Liver (tissue), 9 donors: Measurements from ENCODE around the gene GRID1. TPM values are rescaled to one million over a fixed set of nuclear protein-coding genes. Genes with fewer than 3 reads are reported as not detected.

ENCODE experiments used
- DNase-seq: peaks from one replicate; pipeline ENCODE4 v3.0.0-alpha.2; 2017; ENCODE audit warnings: low spot score
- H3K27ac ChIP-seq, 2 donors: one replicate each; pipeline ENCODE4 v1.7.0; 2013; ENCODE audit warnings: inconsistent platforms in 2 of 2, low read length in 2 of 2, control low read depth in 1 of 2, low read depth in 1 of 2, mild to moderate bottlenecking in 1 of 2
- H3K27me3 ChIP-seq, 4 donors: one replicate each; pipeline versions ENCODE4 v1.6.1 to v1.7.0; 2013; ENCODE audit warnings: low read length in 3 of 4, inconsistent platforms in 1 of 4, mild to moderate bottlenecking in 1 of 4, moderate library complexity in 1 of 4; ENCODE audit not compliant: control insufficient read depth in 4 of 4, insufficient read depth in 4 of 4
- H3K36me3 ChIP-seq, 4 donors: one replicate each; pipeline versions ENCODE4 v1.6.1 to v1.7.0; 2013; ENCODE audit warnings: low read length in 3 of 4, mild to moderate bottlenecking in 3 of 4, low read depth in 1 of 4, moderate library complexity in 1 of 4; ENCODE audit not compliant: control insufficient read depth in 4 of 4, insufficient read depth in 3 of 4
- H3K4me1 ChIP-seq, 4 donors: one replicate each; pipeline versions ENCODE4 v1.6.1 to v1.7.0; 2013; ENCODE audit warnings: low read length in 3 of 4, mild to moderate bottlenecking in 3 of 4, moderate library complexity in 1 of 4; ENCODE audit not compliant: control insufficient read depth in 4 of 4, insufficient read depth in 4 of 4
- H3K4me3 ChIP-seq, 3 donors: one replicate each; pipeline versions ENCODE4 v1.6.1 to v1.7.0; 2013; ENCODE audit warnings: low read length in 3 of 3, control low read depth in 1 of 3, low read depth in 1 of 3, mild to moderate bottlenecking in 1 of 3
- H3K9ac ChIP-seq, 2 donors: one replicate each; pipeline ENCODE4 v1.7.0; 2013; ENCODE audit warnings: low read length in 2 of 2, mild to moderate bottlenecking in 2 of 2, moderate library complexity in 2 of 2, control low read depth in 1 of 2, low read depth in 1 of 2
- H3K9me3 ChIP-seq, 4 donors: one replicate each; pipeline versions ENCODE4 v1.6.1 to v1.7.0; 2013; ENCODE audit warnings: low read length in 3 of 4; ENCODE audit not compliant: control insufficient read depth in 4 of 4
- EGR1 ChIP-seq, 2 donors: IDR thresholded peaks; 2 replicates each; pipeline ENCODE4 v1.6.1; 2016 to 2018; ENCODE audit warnings: antibody characterized with exemption in 2 of 2, low read depth in 2 of 2
- FOXA1 ChIP-seq: IDR thresholded peaks from 2 replicates; pipeline ENCODE4 v1.6.1; 2016; ENCODE audit warnings: antibody characterized with exemption
- FOXA2 ChIP-seq: IDR thresholded peaks from 2 replicates; pipeline ENCODE4 v1.6.1; 2016; ENCODE audit warnings: antibody characterized with exemption
- GABPA ChIP-seq, 2 donors: IDR thresholded peaks in 1 of 2; conservative IDR thresholded peaks in 1 of 2; 2 replicates each; pipeline ENCODE4 v1.6.1; 2016; ENCODE audit warnings: antibody characterized with exemption in 2 of 2, mild to moderate bottlenecking in 1 of 2, moderate library complexity in 1 of 2
- HNF4A ChIP-seq, 2 donors: conservative IDR thresholded peaks; 2 replicates each; pipeline ENCODE4 v1.6.1; 2016; ENCODE audit warnings: antibody characterized with exemption in 2 of 2, mild to moderate bottlenecking in 2 of 2
- HNF4G ChIP-seq: IDR thresholded peaks from 2 replicates; pipeline ENCODE4 v1.6.1; 2016; ENCODE audit warnings: antibody characterized with exemption
- JUND ChIP-seq, 2 donors: IDR thresholded peaks; 2 replicates each; pipeline ENCODE4 v1.6.1; 2016; ENCODE audit warnings: antibody characterized with exemption in 2 of 2
- MAX ChIP-seq: IDR thresholded peaks from 2 replicates; pipeline ENCODE4 v1.6.1; 2016; ENCODE audit warnings: antibody characterized with exemption
- NR2F2 ChIP-seq: IDR thresholded peaks from 2 replicates; pipeline ENCODE4 v1.6.1; 2016; ENCODE audit warnings: antibody characterized with exemption
- RAD21 ChIP-seq, 2 donors: IDR thresholded peaks; 2 replicates each; pipeline ENCODE4 v1.6.1; 2016; ENCODE audit warnings: antibody characterized with exemption in 2 of 2, mild to moderate bottlenecking in 2 of 2
- REST ChIP-seq: IDR thresholded peaks from 2 replicates; pipeline ENCODE4 v1.6.1; 2016; ENCODE audit warnings: antibody characterized with exemption, mild to moderate bottlenecking
- RXRA ChIP-seq, 2 donors: IDR thresholded peaks; 2 replicates each; pipeline ENCODE4 v1.6.1; 2017 to 2018; ENCODE audit warnings: antibody characterized with exemption in 2 of 2, mild to moderate bottlenecking in 1 of 2
- SP1 ChIP-seq: IDR thresholded peaks from 2 replicates; pipeline ENCODE4 v1.6.1; 2018; ENCODE audit warnings: antibody characterized with exemption, mild to moderate bottlenecking
- TAF1 ChIP-seq: conservative IDR thresholded peaks from 2 replicates; pipeline ENCODE4 v1.6.1; 2016; ENCODE audit warnings: antibody characterized with exemption, mild to moderate bottlenecking
- YY1 ChIP-seq: IDR thresholded peaks from 2 replicates; pipeline ENCODE4 v1.6.1; 2016; ENCODE audit warnings: antibody characterized with exemption, mild to moderate bottlenecking
- WGBS: extraction: QIAGEN DNeasy Blood & Tissue Kit; methylation state at CpG from one replicate; pipeline ENCODE4 v1.1.7; 2013; 5-methylcytosine and 5-hydroxymethylcytosine counted together
- polyA plus RNA-seq, 2 donors: library from polyadenylated mRNA; stranded (reverse) in 1 of 2; unstranded in 1 of 2; fragments of 200-250 nt in 1 of 2; fragments of >200 nt in 1 of 2; fragmentation: Nextera tagmentation in 1 of 2; extraction: Ambion mirVana in 1 of 2; gene quantifications; one replicate each; pipeline versions ENCODE4 v1.2.1 to v1.2.3, GENCODE V29; 2013 to 2015
- total RNA-seq, 2 donors: library from RNA; depleted of rRNA; stranded (reverse); fragments of >200 nt; gene quantifications; one replicate each; pipeline ENCODE4 v1.2.3, GENCODE V29; 2014
- TF ChIP-seq, protein P1 (sequence below): IDR thresholded peaks from 2 replicates; pipeline ENCODE4 v1.6.1; 2016; ENCODE audit warnings: antibody characterized with exemption
- TF ChIP-seq, protein P2 (sequence below): fragments of 150-350 bp; IDR thresholded peaks from 2 replicates; pipeline ENCODE4 v1.5.1; 2017; ENCODE audit warnings: improper control_type of control experiment, low read depth, low read length; ENCODE audit not compliant: missing input control
- TF ChIP-seq, protein P3 (sequence below): IDR thresholded peaks from 2 replicates; pipeline ENCODE4 v1.6.1; 2016; ENCODE audit warnings: antibody characterized with exemption
- donor health status: healthy.
- donor health status: healthy.
- donor health status: healthy.
- donor health status: healthy.
- donor health status: healthy.

GRID1 gene
- total and polyA plus RNA-seq, 4 donors = 0.09 to 0.17 (median 0.14) TPM; not detected in 1

DNA sequence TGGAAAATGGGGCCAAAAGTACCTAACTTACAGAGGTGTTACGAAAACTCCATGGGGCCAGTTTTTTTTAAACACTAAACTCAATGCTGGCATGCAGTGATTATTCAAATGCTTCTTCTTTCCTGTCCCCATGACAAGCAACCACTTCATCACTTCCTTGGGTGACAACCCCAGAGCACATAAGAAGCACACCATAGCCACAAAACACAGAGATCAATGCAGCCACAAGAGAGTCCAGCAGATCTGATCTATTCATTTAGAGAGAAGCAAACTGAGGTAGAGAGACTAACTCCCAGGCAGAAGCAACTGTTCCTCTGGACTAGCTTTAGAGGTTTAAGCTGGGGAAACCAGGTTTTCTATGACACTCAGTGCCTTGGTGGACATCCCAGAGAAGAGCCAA, 180.0 kb downstream of the GRID1 start:
- H3K9me3 ChIP-seq = no peaks in the 10 kb centered on the region
- no peak overlapping the region for H3K4me3 ChIP-seq
- 81% methylated on average over 1 of the region's 1 CpG for WGBS
- H3K27ac ChIP-seq = no peak overlapping the region
- TF ChIP-seq RAD21 (IDR thresholded peaks at IDR 0.05) = no peak
- TF ChIP-seq HNF4G = no peak
- TF ChIP-seq, protein P1, sequence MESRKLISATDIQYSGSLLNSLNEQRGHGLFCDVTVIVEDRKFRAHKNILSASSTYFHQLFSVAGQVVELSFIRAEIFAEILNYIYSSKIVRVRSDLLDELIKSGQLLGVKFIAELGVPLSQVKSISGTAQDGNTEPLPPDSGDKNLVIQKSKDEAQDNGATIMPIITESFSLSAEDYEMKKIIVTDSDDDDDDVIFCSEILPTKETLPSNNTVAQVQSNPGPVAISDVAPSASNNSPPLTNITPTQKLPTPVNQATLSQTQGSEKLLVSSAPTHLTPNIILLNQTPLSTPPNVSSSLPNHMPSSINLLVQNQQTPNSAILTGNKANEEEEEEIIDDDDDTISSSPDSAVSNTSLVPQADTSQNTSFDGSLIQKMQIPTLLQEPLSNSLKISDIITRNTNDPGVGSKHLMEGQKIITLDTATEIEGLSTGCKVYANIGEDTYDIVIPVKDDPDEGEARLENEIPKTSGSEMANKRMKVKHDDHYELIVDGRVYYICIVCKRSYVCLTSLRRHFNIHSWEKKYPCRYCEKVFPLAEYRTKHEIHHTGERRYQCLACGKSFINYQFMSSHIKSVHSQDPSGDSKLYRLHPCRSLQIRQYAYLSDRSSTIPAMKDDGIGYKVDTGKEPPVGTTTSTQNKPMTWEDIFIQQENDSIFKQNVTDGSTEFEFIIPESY = no peak
- TF ChIP-seq YY1 = no peak
- TF ChIP-seq EGR1 (IDR thresholded peaks at IDR 0.05; ENCODE audit: low read depth in 2 of 2) = no peak
- TF ChIP-seq HNF4A (conservative IDR thresholded peaks at IDR 0.05) = no peak
- TF ChIP-seq RXRA (IDR thresholded peaks at IDR 0.05) = no peak
- TF ChIP-seq JUND (IDR thresholded peaks at IDR 0.05) = no peak
- no peak for TF ChIP-seq REST
- TF ChIP-seq, protein P2, sequence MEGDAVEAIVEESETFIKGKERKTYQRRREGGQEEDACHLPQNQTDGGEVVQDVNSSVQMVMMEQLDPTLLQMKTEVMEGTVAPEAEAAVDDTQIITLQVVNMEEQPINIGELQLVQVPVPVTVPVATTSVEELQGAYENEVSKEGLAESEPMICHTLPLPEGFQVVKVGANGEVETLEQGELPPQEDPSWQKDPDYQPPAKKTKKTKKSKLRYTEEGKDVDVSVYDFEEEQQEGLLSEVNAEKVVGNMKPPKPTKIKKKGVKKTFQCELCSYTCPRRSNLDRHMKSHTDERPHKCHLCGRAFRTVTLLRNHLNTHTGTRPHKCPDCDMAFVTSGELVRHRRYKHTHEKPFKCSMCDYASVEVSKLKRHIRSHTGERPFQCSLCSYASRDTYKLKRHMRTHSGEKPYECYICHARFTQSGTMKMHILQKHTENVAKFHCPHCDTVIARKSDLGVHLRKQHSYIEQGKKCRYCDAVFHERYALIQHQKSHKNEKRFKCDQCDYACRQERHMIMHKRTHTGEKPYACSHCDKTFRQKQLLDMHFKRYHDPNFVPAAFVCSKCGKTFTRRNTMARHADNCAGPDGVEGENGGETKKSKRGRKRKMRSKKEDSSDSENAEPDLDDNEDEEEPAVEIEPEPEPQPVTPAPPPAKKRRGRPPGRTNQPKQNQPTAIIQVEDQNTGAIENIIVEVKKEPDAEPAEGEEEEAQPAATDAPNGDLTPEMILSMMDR = no peak
- TF ChIP-seq, protein P3, sequence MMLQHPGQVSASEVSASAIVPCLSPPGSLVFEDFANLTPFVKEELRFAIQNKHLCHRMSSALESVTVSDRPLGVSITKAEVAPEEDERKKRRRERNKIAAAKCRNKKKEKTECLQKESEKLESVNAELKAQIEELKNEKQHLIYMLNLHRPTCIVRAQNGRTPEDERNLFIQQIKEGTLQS = no peak
- TF ChIP-seq TAF1 = no peak
- TF ChIP-seq NR2F2 = no peak
- no peak for TF ChIP-seq FOXA1
- TF ChIP-seq FOXA2 = no peak
- no peak for TF ChIP-seq GABPA (IDR thresholded peaks at IDR 0.05 in 1 of 2, conservative IDR thresholded peaks at IDR 0.05 in 1 of 2)
- no peak for TF ChIP-seq SP1
- TF ChIP-seq MAX = no peak
- H3K9ac ChIP-seq = no peak overlapping the region
- no peaks in the 10 kb centered on the region for H3K4me1 ChIP-seq
- H3K27me3 ChIP-seq = no peaks in the 10 kb centered on the region
- no peaks in the 10 kb centered on the region for H3K36me3 ChIP-seq
- no peak for DNase-seq
